Kidney (tissue), 14 donors: ENCODE measurements around the gene HPGD. TPM values are rescaled to one million over a fixed set of nuclear protein-coding genes. Genes with fewer than 3 reads are reported as not detected.

Experiments used
- DNase-seq, 5 donors: peaks; one replicate each; pipeline ENCODE4 v3.0.0-alpha.2; 2013 to 2020
- FAIRE-seq: peaks from 2 replicates; lab custom pipeline; 2012; peaks lifted over from hg19 to GRCh38; lab: Jason Lieb, UNC
- H3K27ac ChIP-seq, 2 donors: one replicate each; pipeline ENCODE4 v1.7.0; 2013; ENCODE audit warnings: low read depth in 2 of 2, low read length in 2 of 2, inconsistent platforms in 1 of 2
- H3K27me3 ChIP-seq: one replicate; pipeline ENCODE4 v1.7.1; 2013; ENCODE audit warnings: low read length, inconsistent platforms; ENCODE audit not compliant: control insufficient read depth, insufficient read depth
- H3K36me3 ChIP-seq, 3 donors: one replicate each; pipeline versions ENCODE4 v1.7.0 to v1.7.1; 2013; ENCODE audit warnings: low read length in 3 of 3, control low read depth in 1 of 3, inconsistent platforms in 1 of 3; ENCODE audit not compliant: insufficient read depth in 3 of 3, control insufficient read depth in 2 of 3
- H3K4me1 ChIP-seq, 3 donors: one replicate each; pipeline versions ENCODE4 v1.7.0 to v1.7.1; 2013; ENCODE audit warnings: low read length in 3 of 3, inconsistent platforms in 1 of 3, low read depth in 1 of 3; ENCODE audit not compliant: control insufficient read depth in 2 of 3, insufficient read depth in 2 of 3
- H3K4me3 ChIP-seq, 3 donors: one replicate each; pipeline versions ENCODE4 v1.7.0 to v1.8.1; 2013; ENCODE audit warnings: low read length in 3 of 3, control low read depth in 1 of 3, inconsistent platforms in 1 of 3
- H3K9ac ChIP-seq, 3 donors: one replicate each; pipeline versions ENCODE4 v1.7.0 to v1.7.1; 2013; ENCODE audit warnings: low read length in 3 of 3, control low read depth in 1 of 3, inconsistent platforms in 1 of 3
- H3K9me3 ChIP-seq, 3 donors: one replicate each; pipeline versions ENCODE4 v1.7.0 to v1.7.1; 2013; ENCODE audit warnings: low read length in 3 of 3, control low read depth in 1 of 3, inconsistent platforms in 1 of 3; ENCODE audit not compliant: control insufficient read depth in 2 of 3, insufficient read depth in 1 of 3
- CTCF ChIP-seq: IDR thresholded peaks from 3 replicates; pipeline ENCODE4 v1.5.1; 2012; ENCODE audit warnings: mild to moderate bottlenecking, moderate library complexity, borderline replicate concordance; ENCODE audit not compliant: insufficient read depth; ENCODE audit errors: extremely low read depth
- intact Hi-C: fragments of 100-400 bp; cut with DNase I; formaldehyde crosslinking; loops from one replicate; pipeline ENCODE4 v1.11.1; 2022
- polyA plus RNA-seq: library from polyadenylated mRNA; stranded (reverse); fragments of 350-450 nt; fragmentation: Illumina TruSeq; extraction: RNeasy Lipid Tissue Mini Kit (QIAGEN cat#74804); gene quantifications from one replicate; pipeline ENCODE4 v1.2.3, GENCODE V29; 2014; ENCODE audit warnings: low read depth, low replicate concordance; ENCODE audit not compliant: insufficient read depth
- total RNA-seq: library from RNA; stranded (reverse); fragmentation: NEBNext Ultra II Directional; extraction: Animal tissue kit (Norgen Biotek cat#: 25700); gene quantifications from one replicate; pipeline ENCODE4 v1.2.1, GENCODE V29; 2021
- donor health status: control.
- donor health status: control.
- donor health status: control.
- donor health status: control.
- donor health status: control.
- donor health status: DM: yes; HTN: yes; CAD: no.
- donor health status: Normal renal cell carcinoma (clear cell type).

The HPGD gene
- total and polyA plus RNA-seq, 2 donors from 2014 or later, result 9.4 to 42.5 TPM

DNA sequence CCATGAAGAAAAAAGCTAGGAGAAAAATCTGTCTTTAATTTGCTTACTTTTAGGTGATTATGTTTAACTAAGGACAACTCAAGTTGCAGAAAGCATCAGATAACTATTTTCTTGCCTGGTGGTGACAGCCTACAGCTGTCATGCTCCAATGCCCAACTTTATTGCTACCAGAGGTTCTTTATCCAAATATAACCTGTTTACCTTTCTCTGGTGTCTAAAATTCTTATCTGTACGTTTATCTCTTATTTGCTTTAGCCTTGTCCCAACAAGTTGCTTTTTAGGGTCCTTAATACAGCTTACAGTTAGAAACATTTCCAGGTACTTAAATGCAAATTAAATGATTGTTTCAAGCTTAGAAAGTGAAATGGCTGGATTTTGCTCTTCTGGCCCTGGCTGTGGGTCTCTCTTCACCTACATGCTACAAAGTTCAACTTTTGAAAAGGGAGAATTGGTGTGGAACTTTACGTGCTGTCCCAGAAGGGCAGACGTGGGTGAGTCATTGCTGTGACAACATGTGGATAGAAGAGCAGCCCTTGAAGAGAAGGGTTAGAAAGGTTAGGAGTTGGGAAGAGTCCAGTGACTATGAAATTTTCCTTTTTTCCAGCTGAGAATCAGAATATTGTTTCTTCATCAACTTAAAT lies 60.7 kb downstream of the HPGD start:
- no peak overlapping the region for H3K9ac ChIP-seq
- intact Hi-C loops, result no loop called here
- no peaks in the 10 kb centered on the region for H3K4me1 ChIP-seq
- no peaks in the 10 kb centered on the region for H3K36me3 ChIP-seq
- H3K27me3 ChIP-seq, result no peaks in the 10 kb centered on the region
- H3K4me3 ChIP-seq, result no peak overlapping the region
- H3K27ac ChIP-seq, result no peak overlapping the region
- DNase-seq, result peak in 3 of 5 donors; percentile 16 to 58 (median 58)
- FAIRE-seq, result no peak
- H3K9me3 ChIP-seq, result peaks cover 0 to 3% (median 3%) of the 10 kb centered on the region in 3 donors
- TF ChIP-seq CTCF, result no peak

DNA sequence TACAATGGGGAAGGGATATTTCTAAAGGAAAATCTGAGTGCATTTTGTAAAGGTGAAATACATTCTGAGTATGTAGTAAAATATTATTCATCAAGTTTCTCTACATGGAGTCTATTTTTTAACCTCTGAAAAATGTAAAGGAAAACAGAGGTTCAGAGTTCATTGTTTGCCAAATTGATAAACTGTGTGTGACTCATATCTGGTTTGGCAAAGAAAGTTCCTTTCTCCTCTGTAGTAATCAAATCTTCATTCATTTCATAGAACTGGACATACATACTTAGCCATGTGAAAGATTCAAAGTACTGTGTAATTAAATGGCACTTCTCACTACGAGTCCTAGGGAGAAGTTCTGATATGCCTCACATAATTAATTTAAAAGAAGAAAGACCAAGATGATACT lies 61.6 kb downstream of the HPGD start:
- H3K27ac ChIP-seq, result no peak overlapping the region

GRCh38 chr4:174457468-174457867 lies 64.8 kb downstream of the HPGD start:
- intact Hi-C loops, result no loop called here
- TF ChIP-seq CTCF, result no peak
- no peaks in the 10 kb centered on the region for H3K36me3 ChIP-seq
- no peak for FAIRE-seq
- no peaks in the 10 kb centered on the region for H3K4me1 ChIP-seq
- no peak overlapping the region for H3K27ac ChIP-seq
- H3K9me3 ChIP-seq, result no peaks in the 10 kb centered on the region
- no peaks in the 10 kb centered on the region for H3K27me3 ChIP-seq
- no peak overlapping the region for H3K9ac ChIP-seq
- peak in 1 of 5 donors; percentile 15 for DNase-seq
- H3K4me3 ChIP-seq, result no peak overlapping the region

More for the DNA sequence above, 61.6 kb downstream of the HPGD start:
- no peak for DNase-seq
- Histone ChIP-seq H3K4me3 (no peak overlapping the region), H3K9ac (no peak overlapping the region), H3K9me3 (peaks cover 0 to 3% (median 3%) of the 10 kb centered on the region in 3 donors), H3K36me3 (no peaks in the 10 kb centered on the region), H3K27me3 (no peaks in the 10 kb centered on the region), H3K4me1 (no peaks in the 10 kb centered on the region)
- FAIRE-seq, result no peak
- no peak for TF ChIP-seq CTCF
- intact Hi-C loops, result no loop called here
